RWPE1 (cell line): ENCODE measurements around the gene CSK.
"Not testable (repeated sequence)": the region's sequence is repeated elsewhere in the genome, so short reads cannot be mapped to it uniquely, and the experiment has no call there.

ENCODE experiments used
- CTCF ChIA-PET: fragments of 350-600 bp; sonication (Branson Sonifier 250); formaldehyde crosslinking; extraction: SDS; loops from one replicate; lab custom pipeline; 2021; lab: Yijun Ruan, JAX
- POLR2A ChIA-PET: fragments of 400-600 bp; formaldehyde crosslinking; extraction: SDS; loops from one replicate; lab custom pipeline; 2020; ENCODE audit warnings: antibody characterized with exemption; ENCODE audit not compliant: low non-redundant PET; lab: Yijun Ruan, JAX
- DNase-seq: peaks from one replicate; pipeline ENCODE4 v3.0.0; 2012; ENCODE audit warnings: low spot score
- H3K27ac ChIP-seq: fragments of 450-650 bp; 2 replicates; pipeline ENCODE4 v1.5.1; 2017
- TF ChIP-seq, protein P1 (sequence below): fragments of 450-650 bp; conservative IDR thresholded peaks from 2 replicates; pipeline ENCODE4 v1.5.1; 2017; ENCODE audit warnings: low read depth, mild to moderate bottlenecking

The CSK gene

DNA sequence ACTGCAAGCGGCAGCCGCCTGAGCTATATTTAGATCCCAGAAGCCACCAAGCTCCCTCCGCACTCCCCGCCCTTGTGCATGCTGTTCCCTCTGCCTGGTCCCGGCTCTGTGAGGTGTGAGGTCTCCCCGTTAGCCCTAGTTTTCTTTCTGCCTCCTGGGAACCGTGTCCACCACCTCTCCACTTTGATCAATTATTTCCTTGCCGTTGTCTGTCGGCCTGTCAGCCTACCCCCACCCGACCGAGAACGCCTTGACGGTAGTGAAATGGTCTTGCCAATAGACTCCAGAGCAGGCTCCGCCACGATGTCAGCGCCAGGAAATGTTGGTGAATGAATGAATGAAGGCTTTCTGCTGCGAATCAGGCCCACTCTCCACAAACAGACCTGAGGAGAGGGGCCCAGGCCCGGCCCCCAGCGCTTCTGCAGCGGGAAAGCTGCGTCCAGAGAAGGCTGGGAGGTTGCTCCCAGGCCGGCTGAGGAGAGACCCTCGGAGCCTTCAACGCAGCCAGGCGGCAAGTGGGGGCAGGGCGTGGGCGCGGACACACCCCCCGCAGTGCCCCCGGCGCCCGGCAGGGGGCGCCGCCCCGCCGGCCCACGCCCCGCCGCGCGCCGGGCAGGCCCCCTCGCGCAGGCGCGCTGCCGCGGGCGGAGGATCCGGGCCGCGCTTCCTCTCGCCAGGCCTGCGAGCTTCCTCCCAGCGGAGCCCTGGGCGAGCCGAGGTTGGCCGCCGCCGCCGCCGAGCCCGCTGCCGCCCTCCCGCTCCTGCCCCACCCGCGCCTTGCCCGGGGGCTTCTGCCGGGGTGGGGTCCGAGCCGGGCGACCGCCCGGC lies at the start of gene CSK:
Gene CSK (plus strand): TSS at position 650 of the 828 bp plus-strand sequence. CDS start 16,218 bp downstream, outside the sequence.
- peak; percentile 89 for DNase-seq
- peak within 1 kb of the TSS; percentile 83 for H3K27ac ChIP-seq
- TF ChIP-seq, protein P1, sequence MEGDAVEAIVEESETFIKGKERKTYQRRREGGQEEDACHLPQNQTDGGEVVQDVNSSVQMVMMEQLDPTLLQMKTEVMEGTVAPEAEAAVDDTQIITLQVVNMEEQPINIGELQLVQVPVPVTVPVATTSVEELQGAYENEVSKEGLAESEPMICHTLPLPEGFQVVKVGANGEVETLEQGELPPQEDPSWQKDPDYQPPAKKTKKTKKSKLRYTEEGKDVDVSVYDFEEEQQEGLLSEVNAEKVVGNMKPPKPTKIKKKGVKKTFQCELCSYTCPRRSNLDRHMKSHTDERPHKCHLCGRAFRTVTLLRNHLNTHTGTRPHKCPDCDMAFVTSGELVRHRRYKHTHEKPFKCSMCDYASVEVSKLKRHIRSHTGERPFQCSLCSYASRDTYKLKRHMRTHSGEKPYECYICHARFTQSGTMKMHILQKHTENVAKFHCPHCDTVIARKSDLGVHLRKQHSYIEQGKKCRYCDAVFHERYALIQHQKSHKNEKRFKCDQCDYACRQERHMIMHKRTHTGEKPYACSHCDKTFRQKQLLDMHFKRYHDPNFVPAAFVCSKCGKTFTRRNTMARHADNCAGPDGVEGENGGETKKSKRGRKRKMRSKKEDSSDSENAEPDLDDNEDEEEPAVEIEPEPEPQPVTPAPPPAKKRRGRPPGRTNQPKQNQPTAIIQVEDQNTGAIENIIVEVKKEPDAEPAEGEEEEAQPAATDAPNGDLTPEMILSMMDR: peak; percentile 99
- ChIA-PET POLR2A (interaction anchor here (0.5 kb wide), 1 partner anchor 125 kb away, joined by 3 read pairs; the partner anchor contains the start of gene FAM219B), CTCF (interaction anchor here (0.6 to 2.0 kb wide), 9 partner anchors 9 to 253 kb away, joined by 3 to 14 read pairs (median 3); no protein-coding TSS in a partner anchor)

GRCh38 chr15:74732846-74733245 lies 49.0 kb upstream of the CSK start:
- TF ChIP-seq, protein P1: no peak
- ChIA-PET CTCF (interaction anchor here (0.6 to 1.0 kb wide), 3 partner anchors 17 to 252 kb away, joined by 4 to 5 read pairs (median 5); no protein-coding TSS in a partner anchor), POLR2A (no interaction called here)
- no peak for DNase-seq
- H3K27ac ChIP-seq: no peak overlapping the region

- TF ChIP-seq, protein P1: no peak
- POLR2A ChIA-PET: no interaction called here
- CTCF ChIA-PET: interaction anchor here (0.9 kb wide), 1 partner anchor 105 kb away, joined by 5 read pairs; no protein-coding TSS in a partner anchor
- no peak overlapping the region for H3K27ac ChIP-seq
- no peak for DNase-seq
Observed at GRCh38 chr15:74733269-74733668, 48.6 kb upstream of the CSK start.

DNA sequence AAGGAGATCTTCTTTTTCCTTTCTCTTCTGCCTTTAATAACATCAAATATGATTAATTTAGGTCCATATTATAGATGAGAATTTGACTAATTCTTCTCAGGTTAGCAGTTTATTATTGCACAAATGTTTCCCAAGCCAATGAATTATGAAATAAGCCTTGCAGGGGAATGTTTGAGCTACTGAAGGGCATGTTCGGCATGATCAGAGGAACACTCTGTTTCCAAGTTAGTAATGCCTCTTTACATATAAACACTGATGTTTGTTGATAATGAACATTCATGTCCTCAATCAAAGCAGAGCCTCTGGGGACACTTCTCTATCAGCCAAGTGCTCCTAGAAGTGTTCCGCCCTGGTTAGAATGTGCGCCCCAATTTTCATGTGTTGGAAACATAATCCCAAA lies 46.6 kb upstream of the CSK start:
- H3K27ac ChIP-seq: no peak overlapping the region
- DNase-seq: no peak
- ChIA-PET POLR2A (no interaction called here), CTCF (interaction anchor here (0.7 to 1.1 kb wide), 2 partner anchors 10 to 15 kb away, joined by 3 read pairs; no protein-coding TSS in a partner anchor)
- TF ChIP-seq, protein P1: no peak

DNA sequence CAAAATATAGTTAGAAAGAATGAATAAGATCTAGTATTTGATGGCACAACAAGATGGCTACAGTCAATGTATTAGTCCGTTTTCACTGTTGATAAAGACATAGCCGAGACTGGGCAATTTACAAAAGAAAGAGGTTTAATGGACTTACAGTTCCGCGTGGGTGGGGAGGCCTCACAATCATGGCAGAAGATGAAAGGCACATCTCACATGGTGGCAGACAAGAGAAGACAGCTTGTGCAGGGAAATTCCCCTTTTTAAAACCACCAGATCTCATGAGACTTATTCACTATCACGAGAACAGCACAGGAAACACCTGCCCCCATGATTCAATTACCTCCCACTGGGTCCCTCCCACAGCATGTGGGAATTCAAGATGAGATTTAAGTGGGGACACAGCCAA lies 43.6 kb upstream of the CSK start:
- DNase-seq, H3K27ac ChIP-seq: not testable (repeated sequence)
- ChIA-PET POLR2A (interaction anchor here (0.6 kb wide), 1 partner anchor 41 kb away, joined by 3 read pairs; no protein-coding TSS in a partner anchor), CTCF (interaction anchor here (0.6 kb wide), 2 partner anchors 33 to 265 kb away, joined by 3 to 6 read pairs; no protein-coding TSS in a partner anchor)

GRCh38 chr15:74742422-74742821 lies 39.5 kb upstream of the CSK start:
- no peak for DNase-seq
- ChIA-PET CTCF (interaction anchor here (2.0 kb wide), 1 partner anchor 26 kb away, joined by 4 read pairs; no protein-coding TSS in a partner anchor), POLR2A (no interaction called here)
- TF ChIP-seq, protein P1: no peak
- no peak overlapping the region for H3K27ac ChIP-seq
